Mucosa of descending colon (tissue), 3 donors: ENCODE measurements around the gene PTPRN2. TPM values are rescaled to one million over a fixed set of nuclear protein-coding genes. Genes with fewer than 3 reads are reported as not detected.
"Not testable (repeated sequence)": the region's sequence is repeated elsewhere in the genome, so short reads cannot be mapped to it uniquely, and the experiment has no call there.

Experiments used
- ATAC-seq: fragments of 200-7000 bp; cut with Tn5 transposase; one replicate; pipeline ENCODE4 v1.9.1; 2020; ENCODE audit warnings: mild to moderate bottlenecking, moderate library complexity
- DNase-seq, 3 donors: peaks; one replicate each; pipeline ENCODE4 v3.0.0-alpha.2; 2020
- H3K36me3 ChIP-seq: fragments of 200-600 bp; one replicate; pipeline ENCODE4 v1.8.0; 2021; ENCODE audit warnings: low read depth, mild to moderate bottlenecking
- H3K4me1 ChIP-seq: fragments of 200-600 bp; one replicate; pipeline ENCODE4 v1.8.0; 2021; ENCODE audit warnings: low read depth, mild to moderate bottlenecking
- H3K4me3 ChIP-seq: fragments of 200-600 bp; one replicate; pipeline ENCODE4 v1.8.0; 2021; ENCODE audit warnings: mild to moderate bottlenecking
- H3K9me3 ChIP-seq: fragments of 200-600 bp; one replicate; pipeline ENCODE4 v1.8.0; 2021; ENCODE audit warnings: mild to moderate bottlenecking
- CTCF ChIP-seq: fragments of 200-600 bp; IDR thresholded peaks from one replicate; pipeline ENCODE4 v1.8.0; 2022; ENCODE audit warnings: antibody characterized with exemption, mild to moderate bottlenecking
- intact Hi-C, 2 donors: fragments of 100-400 bp; cut with DNase I in 1 of 2; cut with micrococcal nuclease in 1 of 2; formaldehyde crosslinking; loops; one replicate each; pipeline versions ENCODE4 v1.11.0 to v1.11.1; 2022; cut with DNase I, micrococcal nuclease
- total RNA-seq, 3 donors: library from RNA; stranded (reverse); fragmentation: NEBNext Ultra II Directional in 2 of 3; extraction: Animal tissue kit (Norgen Biotek cat#: 25700) in 2 of 3; gene quantifications; one replicate each; pipeline versions ENCODE4 v1.2.1 to v1.2.4, GENCODE V29; 2021 to 2023
- donor health status: DM: no; HTN: no; CAD: no; lungs with moderate emphysema.
- donor health status: DM: no; HTN: no; CAD: no.
- donor health status: DM: no; HTN: yes; CAD: no.

Gene PTPRN2
- total RNA-seq, 3 donors from 2014 or later, result 12.5 to 28.0 (median 26.2) TPM

DNA sequence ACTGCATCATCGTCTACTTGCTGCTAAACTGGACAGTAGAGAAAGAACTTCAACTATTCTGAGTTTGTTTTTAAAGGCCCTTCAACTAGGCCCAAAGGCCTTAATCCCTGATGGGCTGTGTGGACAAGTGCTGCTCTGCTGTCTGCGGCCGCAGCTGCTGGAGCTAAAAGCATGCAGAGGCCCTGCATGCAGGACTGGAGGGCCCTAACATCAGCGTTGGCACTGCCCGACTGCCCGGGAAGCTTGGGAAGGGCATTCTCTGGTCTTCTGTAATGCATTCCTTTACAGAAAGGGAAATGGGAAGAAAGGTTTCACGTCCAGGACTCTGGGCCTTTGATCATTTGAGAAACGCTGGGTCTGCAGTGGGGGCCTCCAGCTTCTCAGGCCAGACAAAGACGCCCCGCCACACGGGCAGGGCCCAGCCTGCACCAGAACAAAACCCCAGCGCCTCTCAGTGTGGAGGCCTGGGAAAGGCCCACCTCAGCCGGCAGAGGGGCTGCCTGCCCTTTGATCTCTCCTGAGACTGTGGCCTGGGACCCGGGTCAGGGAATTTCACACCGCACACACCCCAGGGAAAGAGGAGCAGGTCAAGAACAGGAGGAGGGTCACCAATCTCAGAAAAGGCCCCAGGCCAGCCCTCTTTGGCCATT lies 1021.5 kb downstream of the PTPRN2 start:
- no peak for TF ChIP-seq CTCF
- Histone ChIP-seq H3K36me3 (no peaks in the 10 kb centered on the region), H3K4me1 (no peaks in the 10 kb centered on the region), H3K9me3 (no peaks in the 10 kb centered on the region), H3K4me3 (no peak overlapping the region)
- intact Hi-C loops, result no loop called here
- ATAC-seq (no peak), DNase-seq (no peak)

GRCh38 chr7:157565201-157565626 lies 1022.4 kb downstream of the PTPRN2 start:
- no peak for DNase-seq
- no peaks in the 10 kb centered on the region for H3K4me1 ChIP-seq
- TF ChIP-seq CTCF, result no peak
- intact Hi-C loops, result no loop called here
- H3K4me3 ChIP-seq, result no peak overlapping the region
- H3K9me3 ChIP-seq, result no peaks in the 10 kb centered on the region
- H3K36me3 ChIP-seq, result no peaks in the 10 kb centered on the region
- ATAC-seq, result no peak

DNA sequence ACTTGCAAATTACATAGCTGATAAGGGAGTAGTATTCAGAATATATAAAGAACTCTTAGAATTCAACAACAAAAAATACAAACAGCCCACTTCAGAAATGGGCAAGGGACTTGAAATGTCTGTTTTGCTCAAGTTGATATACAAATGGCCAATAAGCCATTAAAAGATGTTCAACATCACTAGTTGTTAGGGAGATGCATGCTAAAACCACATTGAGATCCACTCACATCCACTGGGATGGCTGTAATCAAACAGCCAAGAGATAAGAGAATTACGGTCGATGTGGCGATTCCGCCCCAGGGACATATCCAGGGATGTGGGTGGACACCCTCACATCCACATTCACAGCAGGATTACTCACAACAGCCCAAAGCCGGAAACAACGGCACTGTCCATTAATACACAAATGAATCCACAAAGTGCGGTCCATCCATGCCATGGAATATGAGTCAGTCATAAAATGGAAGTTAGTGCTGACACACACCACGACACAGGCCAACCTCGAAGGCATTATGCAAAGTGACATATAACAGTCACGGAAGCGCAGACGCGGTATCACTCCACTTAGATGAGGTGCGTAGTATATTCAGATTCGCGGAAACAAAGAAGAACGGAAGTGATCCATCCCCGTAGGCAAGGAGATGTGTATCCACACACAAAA lies 1023.0 kb downstream of the PTPRN2 start:
- no peak for ATAC-seq
- intact Hi-C loops, result no loop called here
- TF ChIP-seq CTCF, result no peak
- Histone ChIP-seq H3K4me1 (no peaks in the 10 kb centered on the region), H3K36me3 (no peaks in the 10 kb centered on the region), H3K9me3 (no peaks in the 10 kb centered on the region), H3K4me3 (no peak overlapping the region)
- DNase-seq, result no peak

DNA sequence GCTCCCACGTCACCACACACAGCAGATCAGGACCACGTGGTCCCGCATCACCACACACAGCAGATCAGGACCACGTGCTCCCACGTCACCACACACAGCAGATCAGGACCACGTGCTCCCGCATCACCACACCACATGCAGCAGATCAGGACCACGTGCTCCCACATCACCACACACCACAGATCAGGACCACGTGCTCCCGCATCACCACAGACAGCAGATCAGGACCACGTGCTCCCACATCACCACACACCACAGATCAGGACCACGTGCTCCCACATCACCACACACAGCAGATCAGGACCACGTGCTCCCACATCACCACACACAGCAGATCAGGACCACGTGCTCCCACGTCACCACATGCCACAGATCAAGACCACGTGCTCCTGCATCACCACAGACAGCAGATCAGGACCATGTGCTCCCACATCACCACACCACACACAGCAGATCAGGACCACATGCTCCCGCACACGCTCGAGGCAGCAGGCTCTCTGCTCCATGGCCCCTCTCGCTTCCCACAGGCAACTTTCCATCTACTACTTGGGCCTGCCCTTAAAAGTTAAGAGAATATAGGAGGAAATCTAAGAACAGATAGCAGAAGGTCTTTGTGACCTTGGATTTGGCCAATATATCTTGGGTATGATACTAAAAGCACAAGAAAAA lies 1024.0 kb downstream of the PTPRN2 start:
- intact Hi-C loops, H3K9me3 ChIP-seq, ATAC-seq, H3K36me3 ChIP-seq, H3K4me3 ChIP-seq, H3K4me1 ChIP-seq, DNase-seq: not testable (repeated sequence)

- H3K36me3 ChIP-seq, DNase-seq, ATAC-seq, intact Hi-C loops, H3K4me1 ChIP-seq, H3K9me3 ChIP-seq, H3K4me3 ChIP-seq: not testable (repeated sequence)
These were observed 1024.9 kb downstream of the PTPRN2 start for GRCh38 chr7:157562522-157563398.

GRCh38 chr7:157561816-157562410 lies 1025.7 kb downstream of the PTPRN2 start:
- no peaks in the 10 kb centered on the region for H3K36me3 ChIP-seq
- no peak for DNase-seq
- H3K4me3 ChIP-seq, result no peak overlapping the region
- TF ChIP-seq CTCF, result no peak
- no peak for ATAC-seq
- H3K4me1 ChIP-seq, result no peaks in the 10 kb centered on the region
- H3K9me3 ChIP-seq, result no peaks in the 10 kb centered on the region
- intact Hi-C loops, result no loop called here
